Thyroid gland (tissue), 4 donors: ENCODE results near the gene USP6NL.

Experiments
- CTCF ChIP-seq, 6 experiments: fragments of 200-600 bp in 3 of 6; fragments of 450-650 bp in 3 of 6; sonication (generic) in 3 of 6; IDR thresholded peaks; one replicate each; pipeline ENCODE4 v1.5.1; 2016 to 2019; ENCODE audit warnings: antibody characterized with exemption in 6 of 6, mild to moderate bottlenecking in 2 of 6, inconsistent platforms in 1 of 6, moderate library complexity in 1 of 6
- POLR2A ChIP-seq, 2 donors: fragments of 450-650 bp; IDR thresholded peaks; one replicate each; pipeline ENCODE4 v1.6.1; 2017; ENCODE audit warnings: antibody characterized with exemption in 2 of 2, mild to moderate bottlenecking in 2 of 2, moderate library complexity in 1 of 2

- TF ChIP-seq CTCF (IDR thresholded peaks at IDR 0.05) (no peak), POLR2A (IDR thresholded peaks at IDR 0.05) (no peak)
Measured at GRCh38 chr10:11499425-11500071, 111.9 kb downstream of the USP6NL start.
